ENCODE measurements around the gene CACNG7.

CACNG7 gene

DNA sequence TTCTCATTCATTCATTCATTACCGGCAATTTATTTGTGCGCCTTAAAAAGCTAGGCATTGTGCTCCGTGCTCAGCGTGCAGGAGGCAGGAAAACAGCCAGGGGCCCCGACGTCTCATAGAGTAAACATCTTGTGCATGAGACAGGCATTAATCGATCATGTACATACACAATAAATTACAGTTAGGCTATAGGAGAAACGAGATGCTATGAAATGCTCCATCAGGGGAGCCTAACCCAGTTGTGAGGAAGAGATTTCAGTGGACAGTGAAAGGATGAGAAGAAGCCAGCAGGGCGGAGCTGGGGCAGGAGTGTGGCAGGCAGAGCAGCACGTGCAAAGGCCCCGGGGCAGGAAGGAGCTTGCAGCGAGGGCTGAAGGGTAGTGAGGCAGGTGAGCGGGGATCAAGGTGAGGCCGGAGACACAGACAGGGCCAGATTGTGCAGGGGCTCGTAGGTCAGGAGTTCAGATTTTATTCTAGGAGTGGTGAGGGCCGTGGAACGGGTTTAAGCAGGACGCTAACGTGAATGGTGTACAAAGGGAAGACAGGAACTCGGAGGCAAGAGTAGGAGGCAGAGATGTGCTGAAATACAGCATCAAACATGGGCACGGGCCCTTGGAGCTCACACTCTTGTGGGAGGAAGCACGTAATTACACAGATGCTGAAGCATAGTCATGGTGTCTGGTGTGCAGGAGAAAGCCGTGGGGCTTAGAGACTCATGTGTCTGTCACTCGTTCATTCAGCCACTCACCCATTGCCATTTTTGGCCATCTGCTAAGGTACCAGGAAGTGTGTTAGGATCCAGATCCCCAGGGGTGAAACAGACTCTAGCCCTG is 74.6 kb downstream of the CACNG7 start:
- FAIRE-seq, result no peak

DNA sequence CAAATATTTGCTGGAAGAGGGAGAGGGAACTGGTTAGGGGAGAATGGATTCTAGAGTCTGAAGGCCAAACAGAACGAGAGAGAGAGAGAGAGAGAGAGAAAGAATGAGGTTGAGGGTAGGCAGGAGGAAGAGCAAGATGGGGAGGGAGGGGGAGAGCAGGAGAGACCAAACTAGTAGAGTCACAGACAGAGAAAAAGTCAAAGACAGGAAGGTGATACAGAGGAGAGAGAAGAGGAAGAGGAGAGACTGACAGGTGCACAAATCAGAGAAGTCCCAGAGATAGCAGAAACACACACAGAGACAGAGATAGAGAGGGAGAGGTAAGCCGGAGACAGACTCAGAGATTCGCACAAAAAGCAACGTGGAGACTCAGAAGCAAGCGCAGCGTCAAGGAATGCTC is 76.8 kb downstream of the CACNG7 start:
- no peak for FAIRE-seq

DNA sequence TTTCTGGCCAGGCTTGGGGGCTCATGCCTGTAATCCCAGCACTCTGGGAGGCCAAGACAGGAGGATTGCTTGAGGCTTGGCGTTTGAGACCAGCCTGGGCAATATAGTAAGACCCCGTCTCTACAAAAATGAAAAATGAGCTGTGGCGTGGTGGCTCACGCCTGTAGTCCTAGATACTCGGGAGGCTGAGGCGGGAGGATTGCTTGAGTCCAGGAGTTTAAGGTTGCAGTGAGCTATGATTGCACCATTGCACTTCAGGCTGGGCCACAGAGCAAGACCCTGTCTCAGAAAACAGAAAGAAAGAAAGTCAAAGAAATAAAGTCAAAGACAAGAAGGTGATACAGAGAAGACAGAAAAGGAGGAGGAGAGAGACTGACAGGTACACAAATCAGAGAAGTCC is 79.9 kb downstream of the CACNG7 start:
- FAIRE-seq, result no peak

DNA sequence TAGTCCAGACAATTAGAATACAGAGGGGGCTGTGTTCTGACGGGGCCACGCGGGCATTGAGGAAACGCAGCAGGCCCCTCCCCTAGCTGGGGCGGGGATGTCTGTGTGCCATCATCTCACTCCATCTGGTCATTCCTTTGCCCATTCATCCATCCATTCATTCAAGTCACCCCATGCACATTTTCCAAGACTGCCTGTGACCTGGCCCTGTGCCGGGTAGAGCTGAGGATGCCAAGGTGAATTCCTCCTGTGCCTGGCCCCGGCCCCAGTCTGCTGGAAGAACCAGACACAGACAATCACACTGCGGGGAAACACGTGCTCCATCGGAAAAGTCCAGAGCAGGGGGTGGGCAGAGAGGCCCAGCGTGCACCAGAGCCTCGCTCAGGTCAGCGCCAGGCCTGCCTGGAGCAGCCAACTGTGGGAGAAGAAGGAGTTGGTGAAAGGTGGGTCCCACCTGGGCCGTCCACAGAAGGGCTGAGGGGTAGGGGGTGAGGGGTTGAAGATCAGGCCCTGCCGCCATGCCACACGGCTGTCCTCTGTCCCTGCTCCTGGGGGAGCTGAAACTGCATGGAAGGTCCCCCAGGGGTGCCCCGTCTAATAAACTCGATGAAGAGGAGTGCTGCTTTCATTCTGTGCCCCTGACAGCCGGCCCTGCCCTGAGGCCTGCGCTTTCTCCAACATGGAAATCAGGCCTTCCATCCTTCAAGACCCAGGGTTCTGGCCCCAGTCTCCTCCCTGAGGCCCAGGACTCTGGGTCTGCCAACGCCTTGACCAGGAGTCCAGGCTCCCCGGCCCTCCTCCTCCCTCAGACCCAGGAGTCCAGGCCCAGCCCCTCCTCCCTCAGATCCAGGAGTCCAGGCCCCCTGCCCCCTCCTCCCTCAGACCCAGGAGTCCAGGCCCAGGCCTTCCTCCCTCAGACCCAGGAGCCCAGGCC is 80.8 kb downstream of the CACNG7 start:
- no peak for FAIRE-seq

DNA sequence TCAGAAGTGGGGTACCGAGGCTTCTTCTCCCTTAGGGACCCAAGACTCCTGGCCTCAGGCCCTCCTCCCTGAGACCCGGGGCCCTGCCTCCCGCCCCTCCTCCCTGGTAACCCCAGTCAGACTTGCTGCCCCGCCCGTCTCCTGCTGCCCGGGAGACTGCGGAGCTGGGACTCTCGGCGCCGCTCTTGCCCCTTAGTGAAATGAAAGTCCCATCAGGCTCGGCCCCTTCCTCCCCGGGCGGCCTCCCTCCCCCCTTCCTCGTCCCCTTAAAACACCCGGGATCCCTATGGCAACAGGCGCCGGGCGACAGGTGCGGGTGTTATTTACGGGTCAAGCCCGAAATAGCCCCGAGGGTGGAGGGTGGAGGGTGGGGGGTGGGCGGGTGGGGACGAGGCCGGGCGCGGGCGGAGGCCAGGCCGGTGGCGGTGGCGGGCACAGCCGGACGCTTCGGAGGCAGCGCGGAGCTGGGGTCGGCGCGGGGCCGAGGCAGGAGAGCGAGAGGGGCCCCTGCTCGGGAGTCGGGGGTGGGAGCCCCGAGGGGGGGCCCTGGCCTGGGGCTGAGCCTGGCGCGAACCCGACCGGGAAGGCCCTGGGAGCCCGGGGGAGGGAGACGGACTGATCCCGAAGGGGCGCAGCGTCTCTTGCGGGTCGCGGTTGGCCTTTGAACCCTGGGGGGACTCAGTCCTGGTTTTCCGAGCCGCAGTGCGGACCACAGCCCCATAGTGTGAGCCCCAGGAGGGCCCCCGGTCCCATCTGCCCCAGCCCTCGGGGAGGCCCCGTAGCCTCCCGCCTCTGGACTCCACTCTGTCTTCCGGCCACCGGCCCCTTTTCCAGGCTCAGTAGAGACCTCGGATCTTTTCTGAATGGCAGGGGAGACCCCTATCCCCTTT is 82.4 kb downstream of the CACNG7 start, which contains the start of gene CACNG6:
TSS of gene CACNG6 (plus strand) at position 414 of the 890 bp plus-strand sequence. CDS start 1,241 bp downstream, outside the sequence.
- FAIRE-seq, result no peak

DNA sequence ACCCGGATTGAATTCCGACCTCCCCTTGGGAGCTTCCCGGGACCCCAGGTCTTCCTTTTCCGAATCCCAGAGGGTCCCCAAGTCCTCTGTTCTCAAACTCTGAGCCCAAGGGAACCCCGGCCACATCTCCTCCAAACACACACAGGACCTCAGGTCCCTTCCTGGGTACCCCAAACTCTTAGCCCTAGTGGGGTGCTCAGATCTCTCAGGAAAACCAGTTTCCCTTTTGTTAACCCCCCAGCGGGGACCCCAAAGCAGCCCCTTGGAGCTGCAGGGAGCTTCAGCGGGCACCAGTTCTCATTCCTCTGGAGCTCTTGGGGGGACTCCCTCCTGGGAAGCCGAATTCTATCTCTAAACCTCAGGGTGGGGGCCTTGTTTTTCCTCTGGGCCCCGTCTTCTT is 83.1 kb downstream of the CACNG7 start:
- FAIRE-seq, result no peak

DNA sequence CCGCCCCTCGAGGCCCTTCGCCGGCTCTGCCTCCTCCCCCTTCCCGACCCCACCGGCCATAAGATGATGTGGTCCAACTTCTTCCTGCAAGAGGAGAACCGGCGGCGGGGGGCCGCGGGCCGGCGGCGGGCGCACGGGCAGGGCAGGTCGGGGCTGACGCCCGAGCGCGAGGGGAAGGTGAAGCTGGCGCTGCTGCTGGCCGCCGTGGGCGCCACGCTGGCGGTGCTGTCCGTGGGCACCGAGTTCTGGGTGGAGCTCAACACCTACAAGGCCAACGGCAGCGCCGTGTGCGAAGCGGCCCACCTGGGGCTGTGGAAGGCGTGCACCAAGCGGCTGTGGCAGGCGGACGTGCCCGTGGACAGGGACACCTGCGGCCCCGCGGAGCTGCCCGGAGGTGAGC is 83.7 kb downstream of the CACNG7 start:
- FAIRE-seq, result no peak

DNA sequence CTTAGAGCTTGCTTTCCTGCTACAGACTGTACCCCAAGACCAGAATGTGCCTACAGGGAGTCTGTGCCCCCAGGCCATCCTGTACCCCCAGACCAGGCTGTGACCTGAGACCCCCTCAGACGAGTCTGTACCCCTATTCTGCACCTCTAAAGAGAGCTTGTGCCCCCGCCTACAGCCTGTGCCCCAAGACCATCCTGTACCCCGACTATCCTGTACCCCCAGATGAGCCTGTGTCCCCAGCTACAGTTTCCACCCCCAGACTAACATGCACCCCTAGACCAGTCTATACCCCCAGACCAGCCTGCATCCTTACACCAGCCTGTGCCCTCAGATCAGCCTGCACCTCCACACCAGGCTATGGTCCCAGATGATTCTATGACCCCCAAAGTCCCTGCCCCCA is 84.4 kb downstream of the CACNG7 start:
- no peak for FAIRE-seq
